Mesothelial cell of epicardium (in vitro differentiated cells): ENCODE data around the gene FRMPD4. TPM values are rescaled to one million over a fixed set of nuclear protein-coding genes. Genes with fewer than 3 reads are reported as not detected.

Source experiments
- DNase-seq, 2 experiments: peaks; one replicate each; pipeline ENCODE4 v3.0.0; 2021; ENCODE audit warnings: low spot score in 2 of 2; ENCODE audit not compliant: unreplicated experiment in 2 of 2
- H3K27ac Mint-ChIP-seq: 2 replicates; pipeline ENCODE4 v1.8.0; 2021; ENCODE audit warnings: mixed read lengths
- H3K27me3 Mint-ChIP-seq: 2 replicates; pipeline ENCODE4 v1.8.0; 2021; ENCODE audit warnings: low read depth, mixed read lengths
- H3K36me3 Mint-ChIP-seq: 2 replicates; pipeline ENCODE4 v1.8.0; 2021; ENCODE audit warnings: mixed read lengths
- H3K4me1 Mint-ChIP-seq: 2 replicates; pipeline ENCODE4 v1.8.0; 2021; ENCODE audit warnings: mixed read lengths
- H3K4me3 Mint-ChIP-seq: 2 replicates; pipeline ENCODE4 v1.8.0; 2021; ENCODE audit warnings: mild to moderate bottlenecking, moderate library complexity, mixed read lengths
- H3K9me3 Mint-ChIP-seq: 2 replicates; pipeline ENCODE4 v1.8.0; 2021; ENCODE audit warnings: mixed read lengths
- CTCF ChIP-seq: fragments of 200-600 bp; sonication (generic); IDR thresholded peaks from one replicate; pipeline ENCODE4 v1.5.0; 2021; ENCODE audit warnings: antibody characterized with exemption; ENCODE audit not compliant: unreplicated experiment
- total RNA-seq: library from RNA; stranded (reverse); gene quantifications from 3 replicates; pipeline ENCODE4 v1.2.1, GENCODE V29; 2021

The FRMPD4 gene
- total RNA-seq, 1 donor from 2014 or later, result not detected

GRCh38 chrX:12441381-12442128 lies 303.3 kb downstream of the FRMPD4 start:
- Mint-ChIP-seq H3K27ac (no peak overlapping the region), H3K9me3 (peaks cover 13% of the 10 kb centered on the region)

GRCh38 chrX:12443534-12444098 lies 305.3 kb downstream of the FRMPD4 start:
- H3K4me3 Mint-ChIP-seq, result no peak overlapping the region
- H3K27ac Mint-ChIP-seq, result no peak overlapping the region
- H3K36me3 Mint-ChIP-seq, result no peaks in the 10 kb centered on the region
- peaks cover 4% of the 10 kb centered on the region for H3K27me3 Mint-ChIP-seq
- TF ChIP-seq CTCF, result no peak
- peaks cover 13% of the 10 kb centered on the region for H3K9me3 Mint-ChIP-seq
- no peak for DNase-seq
- no peaks in the 10 kb centered on the region for H3K4me1 Mint-ChIP-seq

More at GRCh38 chrX:12441381-12442128, 303.3 kb downstream of the FRMPD4 start:
- H3K4me1 Mint-ChIP-seq, result no peaks in the 10 kb centered on the region
- H3K27me3 Mint-ChIP-seq, result peaks cover 4% of the 10 kb centered on the region
- no peak for DNase-seq
- H3K36me3 Mint-ChIP-seq, result no peaks in the 10 kb centered on the region
- H3K4me3 Mint-ChIP-seq, result no peak overlapping the region
- no peak for TF ChIP-seq CTCF

- Mint-ChIP-seq H3K9me3 (peaks cover 18% of the 10 kb centered on the region), H3K4me1 (no peaks in the 10 kb centered on the region), H3K27ac (no peak overlapping the region), H3K27me3 (no peaks in the 10 kb centered on the region), H3K36me3 (no peaks in the 10 kb centered on the region), H3K4me3 (no peak overlapping the region)
- TF ChIP-seq CTCF, result no peak
- DNase-seq, result no peak
Observed at GRCh38 chrX:12446342-12447075, 308.2 kb downstream of the FRMPD4 start.

GRCh38 chrX:12447448-12448064 lies 309.3 kb downstream of the FRMPD4 start:
- DNase-seq, result no peak
- Mint-ChIP-seq H3K4me3 (no peak overlapping the region), H3K27me3 (no peaks in the 10 kb centered on the region), H3K9me3 (peaks cover 18% of the 10 kb centered on the region), H3K36me3 (no peaks in the 10 kb centered on the region), H3K27ac (no peak overlapping the region), H3K4me1 (no peaks in the 10 kb centered on the region)
- no peak for TF ChIP-seq CTCF

GRCh38 chrX:12452268-12452667 lies 314.0 kb downstream of the FRMPD4 start:
- no peak overlapping the region for H3K27ac Mint-ChIP-seq
- no peak for TF ChIP-seq CTCF
- no peak overlapping the region for H3K4me3 Mint-ChIP-seq
- no peaks in the 10 kb centered on the region for H3K27me3 Mint-ChIP-seq
- H3K4me1 Mint-ChIP-seq, result no peaks in the 10 kb centered on the region
- no peak for DNase-seq
- no peaks in the 10 kb centered on the region for H3K36me3 Mint-ChIP-seq
- H3K9me3 Mint-ChIP-seq, result peaks cover 37% of the 10 kb centered on the region
